ENCODE data around the gene FBXL7.

Gene FBXL7

DNA sequence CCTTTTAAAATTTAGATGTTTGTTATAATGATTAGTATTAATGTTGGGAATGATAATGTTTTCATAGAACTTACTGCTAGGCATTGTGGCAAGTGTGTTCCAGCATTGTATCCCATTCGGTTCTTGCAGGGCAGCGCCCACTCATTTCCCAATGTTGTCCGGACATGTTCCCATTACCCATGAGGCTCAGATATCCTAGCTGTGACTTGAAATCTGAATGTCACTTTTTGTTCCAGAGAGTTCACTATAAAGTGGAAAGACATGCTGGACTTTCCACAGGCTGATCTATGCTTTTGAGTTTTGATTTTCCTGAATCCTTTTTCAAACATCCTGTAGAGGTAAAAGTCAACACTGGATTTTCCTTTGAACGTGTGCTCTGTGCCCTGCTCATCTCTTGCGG lies 350.6 kb downstream of the FBXL7 start:
- DNase-seq (no peak), ATAC-seq (ENCODE audit: insufficient read depth, low read depth) (no peak)
- Histone ChIP-seq H3K27me3 (ENCODE audit: insufficient read depth, low read length, poor library complexity) (no peaks in the 10 kb centered on the region), H3K27ac (ENCODE audit: low read length) (no peak overlapping the region), H3K9me3 (ENCODE audit: insufficient read depth, low read length, severe bottlenecking) (peaks cover under 1% of the 10 kb centered on the region), H4K20me1 (ENCODE audit: insufficient read depth, low read length) (no peaks in the 10 kb centered on the region), H3K4me3 (ENCODE audit: low read depth in 1 of 2, low read length in 2 of 2) (no peak overlapping the region), H3K4me2 (ENCODE audit: insufficient read depth, low read length) (no peak overlapping the region), H3K79me2 (ENCODE audit: insufficient read depth, low read length) (no peaks in the 10 kb centered on the region), H2AFZ (ENCODE audit: low read depth, low read length) (no peak overlapping the region), H3K36me3 (ENCODE audit: insufficient read depth, low read length) (no peaks in the 10 kb centered on the region), H3K4me1 (ENCODE audit: insufficient read depth, low read length) (no peaks in the 10 kb centered on the region), H3K9ac (ENCODE audit: low read depth, low read length) (no peak overlapping the region)
- TF ChIP-seq, protein P1, sequence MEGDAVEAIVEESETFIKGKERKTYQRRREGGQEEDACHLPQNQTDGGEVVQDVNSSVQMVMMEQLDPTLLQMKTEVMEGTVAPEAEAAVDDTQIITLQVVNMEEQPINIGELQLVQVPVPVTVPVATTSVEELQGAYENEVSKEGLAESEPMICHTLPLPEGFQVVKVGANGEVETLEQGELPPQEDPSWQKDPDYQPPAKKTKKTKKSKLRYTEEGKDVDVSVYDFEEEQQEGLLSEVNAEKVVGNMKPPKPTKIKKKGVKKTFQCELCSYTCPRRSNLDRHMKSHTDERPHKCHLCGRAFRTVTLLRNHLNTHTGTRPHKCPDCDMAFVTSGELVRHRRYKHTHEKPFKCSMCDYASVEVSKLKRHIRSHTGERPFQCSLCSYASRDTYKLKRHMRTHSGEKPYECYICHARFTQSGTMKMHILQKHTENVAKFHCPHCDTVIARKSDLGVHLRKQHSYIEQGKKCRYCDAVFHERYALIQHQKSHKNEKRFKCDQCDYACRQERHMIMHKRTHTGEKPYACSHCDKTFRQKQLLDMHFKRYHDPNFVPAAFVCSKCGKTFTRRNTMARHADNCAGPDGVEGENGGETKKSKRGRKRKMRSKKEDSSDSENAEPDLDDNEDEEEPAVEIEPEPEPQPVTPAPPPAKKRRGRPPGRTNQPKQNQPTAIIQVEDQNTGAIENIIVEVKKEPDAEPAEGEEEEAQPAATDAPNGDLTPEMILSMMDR (IDR thresholded peaks at IDR 0.05; ENCODE audit: borderline replicate concordance, extremely low read depth, low read length, poor library complexity, severe bottlenecking) = no peak

GRCh38 chr5:15850939-15851341 lies 351.0 kb downstream of the FBXL7 start:
- no peak overlapping the region for H3K9ac ChIP-seq (ENCODE audit: low read depth, low read length)
- H3K79me2 ChIP-seq (ENCODE audit: insufficient read depth, low read length) = no peaks in the 10 kb centered on the region
- H3K4me2 ChIP-seq (ENCODE audit: insufficient read depth, low read length) = no peak overlapping the region
- H3K27me3 ChIP-seq (ENCODE audit: insufficient read depth, low read length, poor library complexity) = no peaks in the 10 kb centered on the region
- no peaks in the 10 kb centered on the region for H3K4me1 ChIP-seq (ENCODE audit: insufficient read depth, low read length)
- ATAC-seq (ENCODE audit: insufficient read depth, low read depth) (no peak), DNase-seq (no peak)
- peaks cover 5% of the 10 kb centered on the region for H3K9me3 ChIP-seq (ENCODE audit: insufficient read depth, low read length, severe bottlenecking)
- no peak overlapping the region for H2AFZ ChIP-seq (ENCODE audit: low read depth, low read length)
- TF ChIP-seq, protein P1 (IDR thresholded peaks at IDR 0.05; ENCODE audit: borderline replicate concordance, extremely low read depth, low read length, poor library complexity, severe bottlenecking) = no peak
- TF ChIP-seq EZH2 (IDR thresholded peaks at IDR 0.05; ENCODE audit: borderline replicate concordance, low read depth, low read length, severe bottlenecking) = no peak
- H4K20me1 ChIP-seq (ENCODE audit: insufficient read depth, low read length) = no peaks in the 10 kb centered on the region
- no peaks in the 10 kb centered on the region for H3K36me3 ChIP-seq (ENCODE audit: insufficient read depth, low read length)
- no peak overlapping the region for H3K4me3 ChIP-seq (ENCODE audit: low read depth in 1 of 2, low read length in 2 of 2)
- no peak overlapping the region for H3K27ac ChIP-seq (ENCODE audit: low read length)

DNA sequence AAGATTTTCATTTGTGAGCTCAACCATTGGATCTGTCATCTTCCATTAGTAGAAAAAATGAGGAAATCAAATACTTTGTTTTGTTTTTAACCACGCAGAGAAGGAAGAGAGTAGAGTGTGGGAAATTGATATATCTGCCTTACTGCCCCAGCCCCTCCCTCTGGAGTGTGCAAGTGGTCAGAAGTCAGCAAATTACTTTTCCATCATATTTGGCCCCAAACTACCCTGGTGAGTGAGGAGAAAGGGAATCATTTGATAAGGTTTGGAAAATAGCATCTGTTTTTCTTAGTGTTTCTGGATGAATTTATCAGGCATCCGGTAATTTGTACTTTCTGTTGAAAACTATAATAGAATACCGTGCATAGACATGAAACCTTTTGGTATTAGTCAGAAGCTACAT lies 352.2 kb downstream of the FBXL7 start:
- DNase-seq (no peak), ATAC-seq (ENCODE audit: insufficient read depth, low read depth) (no peak)
- H3K4me1 ChIP-seq (ENCODE audit: insufficient read depth, low read length) = no peaks in the 10 kb centered on the region
- H3K9me3 ChIP-seq (ENCODE audit: insufficient read depth, low read length, severe bottlenecking) = peaks cover 8% of the 10 kb centered on the region
- TF ChIP-seq, protein P1 (IDR thresholded peaks at IDR 0.05; ENCODE audit: borderline replicate concordance, extremely low read depth, low read length, poor library complexity, severe bottlenecking) = no peak
- TF ChIP-seq EZH2 (IDR thresholded peaks at IDR 0.05; ENCODE audit: borderline replicate concordance, low read depth, low read length, severe bottlenecking) = no peak
- no peak overlapping the region for H2AFZ ChIP-seq (ENCODE audit: low read depth, low read length)
- H3K4me3 ChIP-seq (ENCODE audit: low read depth in 1 of 2, low read length in 2 of 2) = no peak overlapping the region
- no peak overlapping the region for H3K27ac ChIP-seq (ENCODE audit: low read length)
- no peaks in the 10 kb centered on the region for H4K20me1 ChIP-seq (ENCODE audit: insufficient read depth, low read length)
- no peak overlapping the region for H3K4me2 ChIP-seq (ENCODE audit: insufficient read depth, low read length)
- H3K79me2 ChIP-seq (ENCODE audit: insufficient read depth, low read length) = no peaks in the 10 kb centered on the region
- no peaks in the 10 kb centered on the region for H3K27me3 ChIP-seq (ENCODE audit: insufficient read depth, low read length, poor library complexity)
- no peak overlapping the region for H3K9ac ChIP-seq (ENCODE audit: low read depth, low read length)
- no peaks in the 10 kb centered on the region for H3K36me3 ChIP-seq (ENCODE audit: insufficient read depth, low read length)

DNA sequence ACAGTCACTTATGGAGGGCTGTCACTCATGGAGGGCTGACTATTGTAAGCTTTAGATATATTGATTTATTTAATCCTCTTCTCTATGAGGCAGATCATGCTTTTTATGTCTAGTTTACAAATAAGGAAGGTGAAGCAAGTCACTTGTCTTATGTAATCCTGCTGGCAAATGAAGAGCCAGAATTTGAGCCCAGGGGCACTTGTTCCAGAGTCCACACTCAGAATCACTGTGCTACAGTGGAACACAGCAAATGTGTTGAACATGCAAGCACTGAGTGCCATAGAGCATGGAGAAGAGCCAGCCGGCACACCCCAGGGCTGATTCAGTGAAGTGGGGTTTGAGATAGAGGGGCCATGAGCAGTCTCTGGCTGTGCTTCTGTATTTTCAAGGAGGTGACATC lies 353.0 kb downstream of the FBXL7 start:
- ATAC-seq (ENCODE audit: insufficient read depth, low read depth) (no peak), DNase-seq (no peak)
- Histone ChIP-seq H3K9me3 (ENCODE audit: insufficient read depth, low read length, severe bottlenecking) (peaks cover 10% of the 10 kb centered on the region), H3K27me3 (ENCODE audit: insufficient read depth, low read length, poor library complexity) (no peaks in the 10 kb centered on the region), H3K27ac (ENCODE audit: low read length) (no peak overlapping the region), H3K4me2 (ENCODE audit: insufficient read depth, low read length) (no peak overlapping the region), H3K36me3 (ENCODE audit: insufficient read depth, low read length) (no peaks in the 10 kb centered on the region), H3K79me2 (ENCODE audit: insufficient read depth, low read length) (no peaks in the 10 kb centered on the region), H3K4me3 (ENCODE audit: low read depth in 1 of 2, low read length in 2 of 2) (no peak overlapping the region), H2AFZ (ENCODE audit: low read depth, low read length) (no peak overlapping the region), H3K4me1 (ENCODE audit: insufficient read depth, low read length) (no peaks in the 10 kb centered on the region), H3K9ac (ENCODE audit: low read depth, low read length) (no peak overlapping the region), H4K20me1 (ENCODE audit: insufficient read depth, low read length) (no peaks in the 10 kb centered on the region)
- no peak for TF ChIP-seq EZH2 (IDR thresholded peaks at IDR 0.05; ENCODE audit: borderline replicate concordance, low read depth, low read length, severe bottlenecking)
- TF ChIP-seq, protein P1 (IDR thresholded peaks at IDR 0.05; ENCODE audit: borderline replicate concordance, extremely low read depth, low read length, poor library complexity, severe bottlenecking) = no peak

Measured in DND-41 (cell line).